ENCODE data around the gene HRH1.
"Not testable (repeated sequence)": the region's sequence is repeated elsewhere in the genome, so short reads cannot be mapped to it uniquely, and the experiment has no call there.

Gene HRH1

GRCh38 chr3:11173828-11174465 is 19.7 kb downstream of the HRH1 start:
- DNase-seq = no peak

- no peak for DNase-seq
Measured at GRCh38 chr3:11178421-11178820, 24.1 kb downstream of the HRH1 start.

GRCh38 chr3:11184328-11184969 is 30.2 kb downstream of the HRH1 start:
- not testable (repeated sequence) for DNase-seq

- no peak for DNase-seq
Measured at GRCh38 chr3:11185144-11185543, 30.9 kb downstream of the HRH1 start.

GRCh38 chr3:11185564-11186317 is 31.4 kb downstream of the HRH1 start:
- DNase-seq = no peak

GRCh38 chr3:11186318-11186692 is 32.0 kb downstream of the HRH1 start:
- DNase-seq = no peak

GRCh38 chr3:11186771-11187191 is 32.5 kb downstream of the HRH1 start:
- no peak for DNase-seq

- DNase-seq = no peak
Measured at GRCh38 chr3:11187681-11188080, 33.4 kb downstream of the HRH1 start.

GRCh38 chr3:11188231-11188630 is 33.9 kb downstream of the HRH1 start:
- DNase-seq = no peak

- no peak for DNase-seq
Measured at GRCh38 chr3:11195201-11195600, 40.9 kb downstream of the HRH1 start.

- DNase-seq = no peak
Measured at GRCh38 chr3:11195721-11196332, 41.5 kb downstream of the HRH1 start.

GRCh38 chr3:11197484-11197883 is 43.2 kb downstream of the HRH1 start:
- no peak for DNase-seq

GRCh38 chr3:11198070-11198469 is 43.8 kb downstream of the HRH1 start:
- DNase-seq = no peak

- DNase-seq = no peak
Measured at GRCh38 chr3:11198495-11198894, 44.2 kb downstream of the HRH1 start.

- no peak for DNase-seq
Measured at GRCh38 chr3:11199902-11200845, 45.9 kb downstream of the HRH1 start.

GRCh38 chr3:11201251-11202019 is 47.1 kb downstream of the HRH1 start:
- DNase-seq = no peak

GRCh38 chr3:11203961-11204360 is 49.7 kb downstream of the HRH1 start:
- no peak for DNase-seq

- no peak for DNase-seq
Measured at GRCh38 chr3:11204697-11205348, 50.5 kb downstream of the HRH1 start.

GRCh38 chr3:11205881-11206280 is 51.6 kb downstream of the HRH1 start:
- not testable (repeated sequence) for DNase-seq

GRCh38 chr3:11206316-11206715 is 52.0 kb downstream of the HRH1 start:
- no peak for DNase-seq

GRCh38 chr3:11206953-11207352 is 52.7 kb downstream of the HRH1 start:
- DNase-seq = no peak
